Measurements from ENCODE around the gene CDCA5. TPM values are rescaled to one million over a fixed set of nuclear protein-coding genes. Genes with fewer than 3 reads are reported as not detected.

The CDCA5 gene
- polyA plus RNA-seq, 2 of the 4 experiments (the other 2 are of a cell fraction), result 30.9 to 46.0 TPM

- no peak for FAIRE-seq
These were observed 14.6 kb downstream of the CDCA5 start for GRCh38 chr11:65069217-65069616.

GRCh38 chr11:65067446-65067845 lies 16.4 kb downstream of the CDCA5 start:
- Histone ChIP-seq H3K4me1 (no peaks in the 10 kb centered on the region), H3K4me2 (no peak overlapping the region), H3K27ac (no peak overlapping the region), H3K9me3 (no peaks in the 10 kb centered on the region), H3K4me3 (no peak overlapping the region)
- WGBS (ENCODE audit: missing lambda C conversion rate), result 77% methylated on average over 9 of the region's 10 CpGs
- ChIA-PET CTCF (interaction anchor here (1.0 to 1.6 kb wide), 2 partner anchors 9 to 220 kb away, joined by 3 read pairs; no protein-coding TSS in a partner anchor), POLR2A (no interaction called here)
- no peak for ATAC-seq
- DNase-seq (ENCODE audit: low read depth in 1 of 2, low spot score in 1 of 2), result no peak
- no peak for TF ChIP-seq USF2 (IDR thresholded peaks at IDR 0.05)
- no peak for TF ChIP-seq GATA3 (IDR thresholded peaks at IDR 0.05; ENCODE audit: borderline replicate concordance)
- no peak for TF ChIP-seq HOXB5 (CRISPR knock-in tag; IDR thresholded peaks at IDR 0.05)
- TF ChIP-seq ZSCAN20 (CRISPR knock-in tag; IDR thresholded peaks at IDR 0.05), result no peak
- no peak for TF ChIP-seq FOSL2 (IDR thresholded peaks at IDR 0.05)
- no peak for TF ChIP-seq FOSL2 (CRISPR knock-in tag; IDR thresholded peaks at IDR 0.05)
- TF ChIP-seq HDAC2 (IDR thresholded peaks at IDR 0.05), result no peak
- no peak for TF ChIP-seq MAZ (IDR thresholded peaks at IDR 0.05; ENCODE audit: borderline replicate concordance, low read depth, low read length)
- TF ChIP-seq MAFK (IDR thresholded peaks at IDR 0.05; ENCODE audit: partially characterized antibody), result no peak
- TF ChIP-seq CBX8 (IDR thresholded peaks at IDR 0.05), result no peak
- no peak for TF ChIP-seq FOXS1 (CRISPR knock-in tag; IDR thresholded peaks at IDR 0.05)
- TF ChIP-seq ZNF302 (CRISPR knock-in tag; IDR thresholded peaks at IDR 0.05), result no peak
- no peak for TF ChIP-seq EP300 (IDR thresholded peaks at IDR 0.05)
- no peak for TF ChIP-seq RFX5 (IDR thresholded peaks at IDR 0.05)
- FAIRE-seq, result no peak

More at GRCh38 chr11:65069217-65069616, 14.6 kb downstream of the CDCA5 start:
- CTCF ChIA-PET, result interaction anchor here (0.5 to 1.2 kb wide), 6 partner anchors 9 to 130 kb away, joined by 3 to 6 read pairs (median 4); partner anchors contain the start of genes ARL2 and SNX15
- ATAC-seq (no peak), DNase-seq (ENCODE audit: low read depth in 1 of 2, low spot score in 1 of 2) (no peak)
- no peak overlapping the region for H3K27ac ChIP-seq
- no peaks in the 10 kb centered on the region for H3K9me3 ChIP-seq
- no peak overlapping the region for H3K4me2 ChIP-seq
- no peak overlapping the region for H3K4me3 ChIP-seq
- POLR2A ChIA-PET, result interaction anchor here (0.6 kb wide), 1 partner anchor 28 kb away, joined by 3 read pairs; the partner anchor contains the start of gene SAC3D1
- WGBS (ENCODE audit: missing lambda C conversion rate), result 40% methylated on average over 9 of the region's 9 CpGs
- H3K4me1 ChIP-seq, result no peaks in the 10 kb centered on the region
- TF ChIP-seq ZC3H11A (IDR thresholded peaks at IDR 0.05) (no peak), NR3C1 (IDR thresholded peaks at IDR 0.05) (no peak), NFE2L2 (conservative IDR thresholded peaks at IDR 0.05; ENCODE audit: low read length) (no peak), RNF2 (IDR thresholded peaks at IDR 0.05; ENCODE audit: borderline replicate concordance, low read depth) (no peak), ESRRA (IDR thresholded peaks at IDR 0.05; ENCODE audit: borderline replicate concordance, low read length) (no peak), MYC (IDR thresholded peaks at IDR 0.05; ENCODE audit: borderline replicate concordance, low read length) (no peak), PHF8 (IDR thresholded peaks at IDR 0.05; ENCODE audit: borderline replicate concordance, low read depth) (no peak), CBX8 (IDR thresholded peaks at IDR 0.05) (no peak)

GRCh38 chr11:65066805-65067291 lies 17.0 kb downstream of the CDCA5 start:
- ATAC-seq, result no peak
- ChIA-PET CTCF (interaction anchor here (0.9 to 1.6 kb wide), 4 partner anchors 10 to 219 kb away, joined by 3 to 4 read pairs (median 3); no protein-coding TSS in a partner anchor), POLR2A (no interaction called here)
- no peak for TF ChIP-seq HEYL (CRISPR knock-in tag; IDR thresholded peaks at IDR 0.05)
- no peak for TF ChIP-seq HOXB13 (CRISPR knock-in tag; IDR thresholded peaks at IDR 0.05; ENCODE audit: low read depth)
- no peak for TF ChIP-seq MAFK (IDR thresholded peaks at IDR 0.05; ENCODE audit: partially characterized antibody)
- TF ChIP-seq ZFP36 (IDR thresholded peaks at IDR 0.05; ENCODE audit: borderline replicate concordance, partially characterized antibody), result no peak
- TF ChIP-seq POLR2A (IDR thresholded peaks at IDR 0.05; ENCODE audit: low read length), result no peak
- no peak for TF ChIP-seq PHF8 (IDR thresholded peaks at IDR 0.05; ENCODE audit: borderline replicate concordance, low read depth)
- no peak for TF ChIP-seq USF2 (IDR thresholded peaks at IDR 0.05)
- TF ChIP-seq CTCF (IDR thresholded peaks at IDR 0.05), result no peak
- no peak for TF ChIP-seq JUNB (IDR thresholded peaks at IDR 0.05)
- TF ChIP-seq GATA3 (IDR thresholded peaks at IDR 0.05; ENCODE audit: borderline replicate concordance), result no peak
- TF ChIP-seq FOSL2 (IDR thresholded peaks at IDR 0.05), result no peak
- no peak for TF ChIP-seq FOSL2 (CRISPR knock-in tag; IDR thresholded peaks at IDR 0.05)
- Histone ChIP-seq H3K4me3 (no peak overlapping the region), H3K4me1 (no peaks in the 10 kb centered on the region), H3K4me2 (no peak overlapping the region), H3K9me3 (no peaks in the 10 kb centered on the region), H3K27ac (no peak overlapping the region)
- WGBS (ENCODE audit: missing lambda C conversion rate), result 96% methylated on average over 3 of the region's 4 CpGs
- no peak for DNase-seq (ENCODE audit: low read depth in 1 of 2, low spot score in 1 of 2)
- FAIRE-seq, result no peak
